GM18498 (cell line): Measurements from ENCODE around the gene LRRC32.
"Not testable (repeated sequence)": the region's sequence is repeated elsewhere in the genome, so short reads cannot be mapped to it uniquely, and the experiment has no call there.

Source experiments
- ATAC-seq: cut with Tn5 transposase; IDR thresholded peaks from one replicate; pipeline ENCODE4 v1.9.1; 2021; ENCODE audit warnings: mild to moderate bottlenecking, moderate library complexity; ENCODE audit not compliant: unreplicated experiment

LRRC32 gene

GRCh38 chr11:76630600-76631281, 39.8 kb downstream of the LRRC32 start:
- no peak for ATAC-seq

- ATAC-seq = no peak
Observed at GRCh38 chr11:76629853-76630599, 40.5 kb downstream of the LRRC32 start.

- no peak for ATAC-seq
Observed at GRCh38 chr11:76629116-76629852, 41.3 kb downstream of the LRRC32 start.

DNA sequence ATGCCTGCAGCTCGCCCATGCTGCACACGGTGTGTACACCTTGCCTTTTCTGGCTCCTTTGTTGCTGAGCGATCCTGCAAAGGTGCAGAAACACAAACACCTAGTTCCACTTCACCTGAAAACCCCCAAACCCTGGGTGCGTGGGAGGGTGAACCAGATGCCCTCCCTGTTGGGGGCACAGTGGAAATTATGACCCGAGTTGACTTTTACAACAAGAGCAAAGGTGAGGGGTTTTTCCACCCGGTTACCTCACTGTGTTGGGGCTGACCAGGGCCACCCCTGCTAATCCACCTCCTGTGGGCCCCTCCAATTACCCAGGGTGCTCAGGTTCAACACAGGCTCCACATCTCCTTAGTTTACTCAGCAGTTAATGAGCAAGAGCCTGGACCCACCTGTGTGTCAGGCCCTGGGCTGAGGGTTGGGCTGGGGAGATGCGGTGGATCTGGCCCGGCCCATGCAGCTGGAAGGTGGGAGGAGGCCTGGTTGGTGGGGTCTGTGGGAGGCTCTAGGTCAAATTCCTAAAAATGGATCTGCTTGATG, 42.1 kb downstream of the LRRC32 start:
- ATAC-seq = no peak

DNA sequence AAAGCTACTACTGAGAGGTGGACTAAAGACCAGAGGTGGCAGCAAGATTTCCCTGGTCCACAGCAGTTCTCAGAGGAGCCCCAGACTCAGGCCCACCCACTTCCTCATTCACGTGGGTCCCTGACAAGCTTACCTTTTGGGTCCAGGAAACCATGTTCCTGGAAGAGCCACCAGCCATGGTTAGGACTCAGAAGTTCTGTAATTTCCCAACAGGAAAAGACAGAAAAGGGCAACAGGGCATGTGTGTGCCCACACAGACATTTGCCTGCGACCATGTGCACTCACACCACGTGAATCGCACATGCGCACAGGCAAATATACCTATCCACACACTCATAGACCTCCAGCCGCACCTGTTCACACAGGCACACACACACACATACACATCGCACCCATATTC, 42.9 kb downstream of the LRRC32 start:
- ATAC-seq = no peak

DNA sequence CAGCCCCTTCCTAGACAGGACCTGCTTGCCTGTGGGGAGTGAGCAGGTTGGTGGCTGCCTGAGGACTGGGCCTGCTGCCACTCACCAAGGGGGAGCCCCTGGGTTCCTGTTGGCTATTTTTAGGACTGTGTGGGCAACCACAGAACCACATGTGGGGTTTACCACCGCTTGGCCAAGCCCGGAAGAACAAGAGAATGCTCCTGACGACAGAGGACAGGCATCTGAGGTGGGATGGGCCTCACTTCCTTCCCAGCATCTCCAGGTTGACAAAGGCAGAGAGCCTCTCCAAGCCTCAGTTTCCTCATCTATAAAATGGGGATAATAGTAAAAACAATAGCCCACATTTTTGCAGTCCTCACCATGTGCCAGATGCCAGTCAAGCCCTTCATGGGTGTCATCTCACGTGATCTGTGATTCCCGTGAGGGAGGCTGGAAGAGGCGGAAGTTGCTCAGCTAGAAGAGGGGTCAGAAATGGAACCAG, 43.6 kb downstream of the LRRC32 start:
- ATAC-seq = peak; percentile 85

DNA sequence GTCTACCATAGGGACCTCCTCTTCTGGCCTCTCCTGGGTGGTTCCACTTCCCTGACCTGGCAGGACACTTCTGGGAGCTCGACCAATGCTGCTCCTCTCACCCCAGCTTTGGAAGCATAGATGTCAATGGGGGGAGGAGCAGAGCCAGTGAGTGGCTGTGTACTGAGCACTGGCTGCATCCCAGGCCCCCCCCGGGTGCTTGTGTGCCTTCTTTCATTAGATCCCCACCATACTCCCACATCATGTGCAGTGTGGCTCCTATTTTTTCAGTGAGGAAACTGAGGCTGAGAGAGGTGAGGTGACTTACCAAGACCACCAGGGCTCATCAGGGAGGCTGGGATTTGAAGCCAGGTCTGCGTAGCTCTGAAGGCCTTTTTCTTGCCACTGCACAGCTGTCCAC, 44.3 kb downstream of the LRRC32 start:
- ATAC-seq = no peak

DNA sequence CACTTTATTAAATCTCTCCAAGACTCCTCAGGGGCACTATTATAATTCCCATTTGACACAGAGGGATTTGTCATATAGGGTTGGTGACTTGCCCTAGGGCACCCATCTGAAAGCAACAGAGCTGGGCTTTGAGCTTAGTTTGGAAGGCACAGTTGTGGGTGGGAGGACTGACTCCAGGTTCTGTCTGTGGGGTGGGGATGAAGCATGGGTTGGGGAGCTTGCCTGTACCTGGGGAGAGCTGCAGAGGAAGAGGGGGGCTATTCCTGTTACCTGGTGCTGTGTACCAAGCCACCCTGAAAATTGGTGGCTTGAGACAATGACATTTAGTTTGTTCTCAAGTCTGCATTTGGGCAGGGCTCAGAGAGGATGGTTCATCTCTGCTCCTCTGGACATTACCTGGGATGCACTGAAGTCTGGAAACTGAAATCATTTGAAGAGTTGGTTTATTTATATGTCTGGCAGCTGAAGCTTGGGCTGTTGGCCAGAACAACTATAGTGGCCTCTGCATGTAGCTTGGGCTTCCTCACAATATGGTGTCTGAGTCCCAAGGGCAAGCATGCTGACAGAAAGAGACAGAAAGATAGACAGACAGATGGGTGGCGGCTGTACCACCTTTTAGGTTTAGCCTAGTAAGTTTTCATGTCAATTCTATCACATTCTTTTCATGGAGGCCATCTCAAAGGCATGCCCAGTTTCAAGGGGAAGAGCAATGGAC, 44.9 kb downstream of the LRRC32 start:
- no peak for ATAC-seq

- no peak for ATAC-seq
Observed at GRCh38 chr11:76624500-76625379, 45.8 kb downstream of the LRRC32 start.

DNA sequence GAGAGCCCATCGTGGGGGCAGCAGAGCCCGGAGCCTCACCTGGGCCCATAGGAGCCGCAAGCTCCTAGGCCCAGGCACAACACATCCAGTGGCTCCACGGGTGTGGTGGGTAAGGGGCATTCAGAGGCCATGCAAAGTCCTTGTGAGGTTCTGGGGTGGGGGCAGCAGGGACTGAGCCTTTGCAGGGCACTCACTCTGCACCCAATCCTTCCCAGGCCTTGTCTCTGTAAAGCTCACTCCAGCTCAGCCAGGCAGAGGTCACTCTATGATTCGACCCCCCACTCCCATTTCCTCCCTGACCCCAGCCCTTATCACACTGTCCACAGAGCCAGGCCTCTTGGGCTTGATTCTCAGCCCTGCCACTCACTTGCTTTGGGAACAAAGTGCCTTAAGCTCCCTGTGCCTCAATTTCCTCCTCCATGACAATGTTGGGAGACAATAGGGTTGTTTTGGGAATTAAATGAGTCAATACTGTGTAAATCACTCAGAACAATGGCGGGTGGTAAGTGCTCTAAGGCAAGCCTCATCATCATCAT, 46.6 kb downstream of the LRRC32 start:
- ATAC-seq = no peak

GRCh38 chr11:76623171-76623883, 47.2 kb downstream of the LRRC32 start:
- no peak for ATAC-seq

DNA sequence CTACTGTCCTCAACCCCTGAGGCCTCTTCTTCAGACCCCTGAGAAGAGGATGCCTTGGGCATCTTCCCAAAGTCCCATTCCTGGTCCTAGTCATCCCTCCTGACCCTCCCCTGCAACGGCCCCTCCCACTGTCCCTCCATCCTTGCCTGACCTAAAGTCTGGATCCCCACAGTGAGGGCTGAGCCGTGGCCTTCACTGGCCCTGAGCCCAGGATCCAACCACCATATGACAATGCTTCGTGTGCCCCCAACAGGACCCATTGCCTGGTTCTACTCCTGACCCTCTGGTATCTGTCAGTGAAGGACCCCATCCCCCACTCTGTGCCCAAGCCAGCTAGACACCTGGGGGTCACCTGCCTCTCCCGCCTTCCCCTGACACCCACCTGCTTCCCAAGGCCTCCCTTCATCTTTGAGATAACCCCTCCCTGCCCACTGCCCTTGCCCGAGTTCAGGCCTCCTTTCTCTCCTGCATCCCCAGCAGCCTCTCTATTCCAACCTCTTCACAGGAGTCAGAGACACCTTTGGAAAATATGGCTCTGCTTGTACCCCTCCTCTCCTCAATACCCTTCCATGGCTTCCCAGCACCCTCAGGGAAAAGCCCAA, 48.0 kb downstream of the LRRC32 start:
- no peak for ATAC-seq

GRCh38 chr11:76621868-76622267, 48.7 kb downstream of the LRRC32 start:
- ATAC-seq = no peak

GRCh38 chr11:76621466-76621865, 49.1 kb downstream of the LRRC32 start:
- ATAC-seq = no peak

GRCh38 chr11:76620489-76620888, 50.1 kb downstream of the LRRC32 start:
- ATAC-seq = no peak

GRCh38 chr11:76619801-76620200, 50.7 kb downstream of the LRRC32 start:
- ATAC-seq = not testable (repeated sequence)

DNA sequence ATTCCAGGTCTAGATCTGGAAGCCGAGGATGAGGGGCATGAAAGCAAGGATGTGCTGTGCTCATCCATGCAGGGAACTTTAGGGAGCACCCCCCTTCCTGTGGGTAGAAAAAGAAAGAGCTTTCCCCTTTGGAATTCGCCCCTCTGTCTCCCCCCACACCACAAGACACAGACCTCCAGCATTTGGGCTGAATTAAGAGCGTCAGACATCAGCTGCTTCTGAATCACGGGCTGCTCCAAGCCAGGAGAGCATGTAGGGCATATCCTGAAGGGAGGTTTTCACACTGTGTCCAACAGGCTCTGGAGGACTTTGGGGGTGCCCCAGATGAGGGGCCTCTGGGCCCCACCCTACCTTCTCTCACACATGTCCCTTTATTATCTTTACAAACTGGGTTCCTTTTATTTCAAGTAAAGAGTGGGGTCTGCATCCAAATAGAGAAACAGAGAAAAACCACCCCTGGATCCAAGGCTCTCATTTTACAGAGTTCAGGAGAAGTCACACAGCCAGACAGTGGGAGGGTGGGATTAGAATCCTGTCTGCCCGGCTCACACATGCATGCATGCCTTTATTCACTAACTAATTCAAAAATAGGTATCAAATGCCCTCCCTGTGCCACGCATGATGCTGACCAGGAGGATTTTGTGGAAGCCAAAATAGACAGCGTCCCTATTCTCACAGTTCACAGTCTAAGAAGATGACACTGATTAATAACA, 52.8 kb downstream of the LRRC32 start:
- ATAC-seq = no peak
